GM12891 (cell line): ENCODE measurements around the gene NFIX.

Source experiments
- DNase-seq: peaks from one replicate; pipeline ENCODE4 v3.0.0; 2011; ENCODE audit warnings: low spot score; ENCODE audit not compliant: insufficient read length
- FAIRE-seq: peaks from 2 replicates; lab custom pipeline; 2011; peaks lifted over from hg19 to GRCh38; lab: Jason Lieb, UNC
- PAX5 ChIP-seq: IDR thresholded peaks from 2 replicates; pipeline ENCODE4 v1.6.1; 2011; ENCODE audit warnings: low read length, moderate library complexity, mild to moderate bottlenecking; ENCODE audit not compliant: insufficient read depth, severe bottlenecking
- POLR2A ChIP-seq: IDR thresholded peaks from 2 replicates; pipeline ENCODE4 v1.6.1; 2011; ENCODE audit warnings: low read depth, low read length, control low read depth
- POLR2AphosphoS5 ChIP-seq: IDR thresholded peaks from 2 replicates; pipeline ENCODE4 v1.6.1; 2011; ENCODE audit warnings: low read depth, low read length, control low read depth
- POU2F2 ChIP-seq: IDR thresholded peaks from 2 replicates; pipeline ENCODE4 v1.6.1; 2011; ENCODE audit warnings: low read depth, mild to moderate bottlenecking, control low read depth, low read length, moderate library complexity
- SPI1 ChIP-seq: IDR thresholded peaks from 2 replicates; pipeline ENCODE4 v1.6.1; 2011; ENCODE audit warnings: low read depth, low read length, control low read depth
- TAF1 ChIP-seq: IDR thresholded peaks from 2 replicates; pipeline ENCODE4 v1.6.1; 2011; ENCODE audit warnings: low read depth, low read length, control low read depth

The NFIX gene

DNA sequence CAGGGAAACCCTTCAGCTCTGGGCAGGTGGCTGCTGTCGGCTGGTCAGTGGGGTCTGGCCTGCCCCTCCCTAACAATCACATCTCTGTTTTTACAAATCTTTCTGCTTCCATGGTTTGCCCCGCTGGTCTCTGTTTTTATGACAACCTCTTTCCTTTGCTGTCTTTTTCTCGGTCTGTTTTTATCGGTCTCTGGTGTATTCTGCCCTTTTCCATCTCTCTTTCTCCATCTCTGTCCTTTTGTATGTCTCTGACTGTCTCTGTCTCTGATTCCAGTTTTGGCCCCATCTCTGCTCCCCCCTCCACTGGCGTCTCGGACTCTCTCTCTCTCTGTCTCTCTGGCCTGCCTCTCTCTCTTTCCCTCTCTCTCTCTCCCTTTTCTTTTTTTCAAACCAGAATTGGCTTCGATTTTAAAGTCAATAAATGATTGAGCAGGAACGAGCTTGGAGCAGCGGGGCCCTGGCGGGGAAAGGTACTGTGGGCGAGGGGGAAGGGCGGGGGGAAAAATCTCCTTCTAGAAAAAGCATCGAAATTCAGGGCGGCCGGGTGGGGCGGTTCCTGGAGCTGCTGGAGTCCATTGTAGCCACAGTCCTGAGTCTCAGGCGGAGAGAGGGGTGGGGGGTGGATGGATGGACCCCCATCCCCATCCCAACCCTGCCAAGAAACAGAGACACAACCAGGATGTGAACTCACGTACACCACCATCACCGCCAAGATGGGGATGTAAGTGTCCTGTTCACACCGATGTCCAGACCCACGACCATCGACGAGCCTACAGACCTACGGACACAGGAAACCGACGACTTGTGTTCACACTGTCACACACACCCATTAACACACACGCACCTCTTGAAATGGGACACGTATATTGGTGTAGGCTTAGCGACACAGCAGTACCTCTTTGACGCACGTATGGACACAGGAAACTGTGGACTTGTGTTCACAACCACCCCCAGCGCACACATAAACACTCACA lies 3.0 kb downstream of the NFIX start:
- TF ChIP-seq POLR2AphosphoS5 = no peak
- no peak for TF ChIP-seq POU2F2
- no peak for TF ChIP-seq POLR2A
- TF ChIP-seq SPI1 = no peak
- TF ChIP-seq PAX5 = no peak
- TF ChIP-seq TAF1 = no peak
- FAIRE-seq (no peak), DNase-seq (no peak)

DNA sequence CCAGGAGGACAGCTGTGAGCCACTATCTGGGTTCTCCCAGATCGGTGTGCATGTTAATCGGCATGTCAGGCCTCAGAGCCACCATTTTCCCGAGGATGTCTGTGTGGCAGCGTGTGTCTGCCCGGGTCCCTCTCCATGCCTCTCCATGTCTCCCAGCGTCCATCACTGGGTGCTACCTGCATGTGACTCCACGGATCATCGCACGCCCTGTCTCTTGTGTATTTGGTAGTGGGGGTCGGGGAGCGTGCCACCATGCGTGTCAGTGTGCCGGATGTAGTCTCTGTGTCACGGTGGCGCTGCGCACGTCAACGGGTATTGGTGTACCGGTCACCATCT lies 5.9 kb downstream of the NFIX start:
- DNase-seq (no peak), FAIRE-seq (no peak)
- TF ChIP-seq POU2F2 = no peak
- no peak for TF ChIP-seq POLR2AphosphoS5
- TF ChIP-seq TAF1 = no peak

DNA sequence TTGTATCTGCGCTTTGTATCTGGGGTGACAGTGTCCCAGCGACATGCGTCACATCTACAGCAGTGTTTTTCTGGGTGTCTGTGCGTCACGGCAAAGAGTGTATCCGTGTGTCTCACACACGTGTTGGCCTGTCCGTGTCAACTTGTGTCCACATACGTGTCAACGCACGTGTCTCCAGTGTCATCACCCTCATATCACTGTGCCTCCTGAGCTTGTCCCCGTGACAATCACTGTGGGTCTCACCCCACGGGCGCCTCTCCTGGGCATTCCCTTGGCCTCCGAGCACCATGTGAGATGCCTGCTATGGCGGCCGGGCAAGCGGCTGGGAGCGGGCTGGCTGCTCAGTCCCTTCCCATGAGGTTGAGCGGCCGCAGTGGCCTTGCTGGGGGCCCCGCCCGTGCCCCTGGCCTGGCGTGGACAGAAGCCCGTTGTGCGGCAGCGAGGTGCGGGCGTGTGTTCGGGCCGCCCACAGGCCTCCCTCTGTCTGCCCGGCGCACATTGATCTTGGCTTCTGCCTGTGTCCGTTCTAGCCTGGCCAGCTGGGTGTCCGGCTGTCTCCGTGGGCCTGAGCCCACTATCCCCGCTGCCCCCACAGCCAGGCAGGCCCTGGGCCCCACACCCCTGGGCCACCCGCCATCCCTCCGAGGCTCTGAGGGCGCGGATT lies 6.4 kb downstream of the NFIX start:
- TF ChIP-seq POU2F2 = no peak
- no peak for TF ChIP-seq POLR2AphosphoS5
- TF ChIP-seq TAF1 = no peak
- TF ChIP-seq PAX5 = no peak
- TF ChIP-seq POLR2A = no peak
- TF ChIP-seq SPI1 = no peak
- no peak for FAIRE-seq
- DNase-seq = no peak

DNA sequence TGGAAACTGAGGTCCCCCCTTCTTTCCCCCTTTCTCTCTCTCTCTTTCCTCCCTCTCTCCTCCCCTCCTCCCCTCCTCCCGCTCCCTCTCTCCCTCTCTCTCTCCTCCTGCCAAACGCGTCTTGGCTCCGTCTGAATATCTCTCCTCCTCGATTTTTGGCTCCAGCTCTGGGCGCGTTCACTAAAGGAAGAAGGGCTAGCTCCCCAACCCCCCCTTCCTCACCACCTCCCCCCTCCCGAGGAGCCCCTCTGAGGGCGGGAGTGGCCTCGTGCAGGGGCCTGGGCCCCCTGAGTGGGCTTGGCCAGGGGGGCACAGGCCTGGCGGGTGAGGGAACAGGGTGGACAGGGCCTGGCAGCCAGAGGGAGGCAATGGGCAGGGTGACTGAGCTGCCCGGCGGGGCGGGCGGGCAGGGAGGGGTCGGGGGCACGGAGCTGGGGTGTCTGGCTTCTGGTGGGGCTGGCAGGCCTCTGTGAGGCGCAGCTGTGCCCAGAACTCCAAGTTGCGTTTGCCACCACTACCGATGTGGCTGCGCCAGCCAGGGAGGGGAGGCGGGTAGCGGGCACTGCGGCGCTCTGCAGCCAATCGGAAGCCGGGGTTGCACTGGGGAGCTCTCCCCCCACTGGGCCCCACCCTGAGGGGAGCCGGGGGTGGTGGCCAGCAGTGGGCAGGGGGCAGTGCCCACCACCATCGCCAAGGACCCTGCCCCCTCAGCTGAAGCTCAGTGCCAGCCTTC lies 7.1 kb downstream of the NFIX start:
- TF ChIP-seq POU2F2 = no peak
- no peak for TF ChIP-seq POLR2A
- TF ChIP-seq POLR2AphosphoS5 = no peak
- no peak for TF ChIP-seq SPI1
- TF ChIP-seq PAX5 = no peak
- TF ChIP-seq TAF1 = no peak
- FAIRE-seq = no peak
- no peak for DNase-seq

DNA sequence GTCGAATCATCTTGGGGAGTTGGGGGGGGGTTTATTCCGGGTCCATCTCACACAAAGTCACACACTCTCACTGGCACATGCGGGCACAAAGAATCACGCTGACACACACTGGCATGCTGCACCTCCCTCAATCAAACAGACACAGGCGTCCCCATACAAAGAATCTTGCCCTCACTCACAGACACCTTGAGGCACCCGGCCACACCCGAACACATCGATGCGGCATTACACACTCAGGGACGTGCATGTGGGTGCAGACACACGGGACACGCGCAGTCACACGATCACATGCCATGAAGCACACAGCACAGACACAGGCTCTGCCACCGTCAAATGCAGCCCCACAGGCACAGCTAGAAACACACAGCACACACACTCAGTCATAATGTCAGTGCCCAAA lies 7.8 kb downstream of the NFIX start:
- TF ChIP-seq POLR2A = no peak
- no peak for TF ChIP-seq PAX5
- no peak for TF ChIP-seq SPI1
- TF ChIP-seq POU2F2 = no peak
- TF ChIP-seq POLR2AphosphoS5 = no peak
- TF ChIP-seq TAF1 = no peak
- no peak for DNase-seq
- FAIRE-seq = no peak

DNA sequence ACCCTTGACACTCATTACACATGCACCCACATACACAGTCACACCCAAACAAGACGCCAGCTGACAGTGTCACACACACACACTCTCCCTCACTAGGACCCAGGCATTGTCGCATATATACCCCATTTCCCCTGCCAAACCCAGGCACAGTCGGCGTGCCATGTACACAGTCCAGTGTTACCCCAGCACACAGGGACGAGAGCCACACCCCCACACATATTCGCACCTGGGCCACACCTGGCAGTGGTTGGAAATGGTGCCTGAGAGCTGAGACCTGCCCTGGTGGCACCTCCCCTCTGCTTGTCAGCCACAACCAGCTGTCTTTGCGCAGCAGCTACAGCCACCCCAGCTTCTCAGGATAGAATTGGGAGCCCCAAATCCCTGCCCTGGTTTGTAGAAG lies 9.0 kb downstream of the NFIX start:
- FAIRE-seq (no peak), DNase-seq (no peak)
- TF ChIP-seq POU2F2 (no peak), SPI1 (no peak), TAF1 (no peak), POLR2AphosphoS5 (no peak), PAX5 (no peak), POLR2A (no peak)

DNA sequence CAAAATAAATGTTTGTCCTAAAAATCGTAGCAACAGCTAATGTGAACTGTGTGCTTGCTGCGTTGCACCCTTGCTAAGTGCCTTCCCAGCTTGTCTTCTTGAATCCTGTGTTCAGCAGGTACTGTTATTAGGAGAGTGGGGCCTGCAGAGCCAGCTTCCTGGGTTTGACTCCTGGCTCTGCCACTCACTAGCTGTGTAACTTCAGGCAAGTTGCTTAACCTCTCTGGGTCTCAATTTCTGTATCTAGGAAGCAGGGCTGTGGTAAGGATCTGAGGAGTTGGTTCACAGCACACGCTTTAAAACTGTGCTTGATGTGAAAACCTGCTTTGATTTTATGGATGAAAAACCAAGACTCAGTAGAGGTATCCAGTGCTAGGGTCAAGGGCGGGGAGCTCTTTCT lies 10.0 kb downstream of the NFIX start:
- no peak for TF ChIP-seq POLR2A
- no peak for TF ChIP-seq TAF1
- no peak for TF ChIP-seq POLR2AphosphoS5
- TF ChIP-seq POU2F2 = no peak
- no peak for TF ChIP-seq PAX5
- TF ChIP-seq SPI1 = no peak
- no peak for FAIRE-seq

DNA sequence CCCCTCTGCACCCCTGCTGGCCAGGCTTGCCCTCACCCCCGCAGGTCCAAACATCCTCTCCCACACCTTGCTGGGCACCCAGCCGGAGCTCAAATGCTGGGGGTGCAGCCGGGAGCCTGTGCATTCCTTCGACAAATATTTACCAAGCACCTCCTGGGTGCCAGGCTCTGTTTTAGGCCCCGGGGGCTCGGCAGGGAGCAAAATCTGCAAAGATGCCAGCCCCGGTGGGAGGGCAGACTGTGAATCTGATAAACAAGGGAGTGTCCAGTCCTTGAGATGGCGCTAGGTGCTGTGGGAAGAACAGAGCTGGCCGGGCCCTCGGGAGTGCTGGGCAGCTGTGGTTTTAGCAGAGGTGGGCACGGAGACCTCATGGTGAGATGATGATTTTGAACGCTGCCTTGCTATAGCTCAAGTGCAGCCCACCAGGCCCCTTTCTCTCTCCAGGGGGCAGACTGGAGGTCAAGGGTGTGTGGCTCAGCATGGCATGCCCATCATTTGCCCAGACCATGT lies 10.6 kb downstream of the NFIX start:
- no peak for FAIRE-seq

More for the DNA sequence above, 10.0 kb downstream of the NFIX start:
- DNase-seq = no peak

More for the DNA sequence above, 10.6 kb downstream of the NFIX start:
- DNase-seq = no peak
- no peak for TF ChIP-seq TAF1
- no peak for TF ChIP-seq POLR2AphosphoS5
- no peak for TF ChIP-seq POLR2A
- TF ChIP-seq SPI1 = no peak
- TF ChIP-seq PAX5 = no peak
- TF ChIP-seq POU2F2 = no peak
